ENCODE data around the gene GNL2.

- TF ChIP-seq CTCF (IDR thresholded peaks at IDR 0.05): no peak
- TF ChIP-seq POLR2A (IDR thresholded peaks at IDR 0.05): no peak
Measured at GRCh38 chr1:37517569-37517968, 78.2 kb downstream of the GNL2 start.

Data from heart left ventricle (tissue), 13 donors.